ENCODE data around the gene HELZ. TPM values are rescaled to one million over a fixed set of nuclear protein-coding genes. Genes with fewer than 3 reads are reported as not detected.

HELZ gene
- total RNA-seq, 1 experiment from 2014 or later = 31.3 TPM

DNA sequence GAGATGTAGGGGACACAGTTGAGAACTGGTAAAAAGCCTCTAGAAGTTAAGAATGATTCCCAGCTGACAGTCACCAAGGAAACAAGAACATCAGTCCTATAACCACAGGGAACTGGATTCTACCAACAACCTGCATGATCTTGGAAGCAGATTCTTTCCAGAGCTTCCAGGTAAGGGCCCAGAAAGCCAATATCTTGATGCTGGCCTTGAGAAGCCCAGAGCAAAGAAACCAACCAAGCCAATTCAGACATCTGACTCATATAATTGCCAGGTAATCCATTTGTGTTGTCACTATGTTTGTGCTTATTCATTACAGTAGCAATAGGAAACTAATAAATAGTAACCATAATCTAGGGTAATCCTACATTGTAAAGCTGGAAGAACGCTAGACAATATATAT is 119.1 kb downstream of the HELZ start:
- no peaks in the 10 kb centered on the region for H3K79me2 ChIP-seq (ENCODE audit: low read length)
- TF ChIP-seq, protein P1, sequence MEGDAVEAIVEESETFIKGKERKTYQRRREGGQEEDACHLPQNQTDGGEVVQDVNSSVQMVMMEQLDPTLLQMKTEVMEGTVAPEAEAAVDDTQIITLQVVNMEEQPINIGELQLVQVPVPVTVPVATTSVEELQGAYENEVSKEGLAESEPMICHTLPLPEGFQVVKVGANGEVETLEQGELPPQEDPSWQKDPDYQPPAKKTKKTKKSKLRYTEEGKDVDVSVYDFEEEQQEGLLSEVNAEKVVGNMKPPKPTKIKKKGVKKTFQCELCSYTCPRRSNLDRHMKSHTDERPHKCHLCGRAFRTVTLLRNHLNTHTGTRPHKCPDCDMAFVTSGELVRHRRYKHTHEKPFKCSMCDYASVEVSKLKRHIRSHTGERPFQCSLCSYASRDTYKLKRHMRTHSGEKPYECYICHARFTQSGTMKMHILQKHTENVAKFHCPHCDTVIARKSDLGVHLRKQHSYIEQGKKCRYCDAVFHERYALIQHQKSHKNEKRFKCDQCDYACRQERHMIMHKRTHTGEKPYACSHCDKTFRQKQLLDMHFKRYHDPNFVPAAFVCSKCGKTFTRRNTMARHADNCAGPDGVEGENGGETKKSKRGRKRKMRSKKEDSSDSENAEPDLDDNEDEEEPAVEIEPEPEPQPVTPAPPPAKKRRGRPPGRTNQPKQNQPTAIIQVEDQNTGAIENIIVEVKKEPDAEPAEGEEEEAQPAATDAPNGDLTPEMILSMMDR (conservative IDR thresholded peaks at IDR 0.05; ENCODE audit: low read depth, low read length) = no peak
- no peaks in the 10 kb centered on the region for H3F3A ChIP-seq (ENCODE audit: low read length, unreplicated experiment)
- no peaks in the 10 kb centered on the region for H4K20me1 ChIP-seq (ENCODE audit: low read length)
- no peaks in the 10 kb centered on the region for H3K27me3 ChIP-seq (ENCODE audit: low read length)
- 0 out of 2 replicates have a peak, but pooled peaks cover 4% of the 10 kb centered on the region for H3K4me1 ChIP-seq (ENCODE audit: insufficient read depth, low read length)
- H3K9ac ChIP-seq (ENCODE audit: low read length) = no peak overlapping the region
- DNase-seq (peak; percentile 37), ATAC-seq (peak; percentile 37; the same call in 1 of the 2 replicates)
- intact Hi-C loops (cut with micrococcal nuclease) = no loop called here
- no peak overlapping the region for H2AFZ ChIP-seq (ENCODE audit: low read length)
- POLR2A ChIA-PET (ENCODE audit: unreplicated experiment) = no interaction called here
- no peak overlapping the region for H3K4me2 ChIP-seq (ENCODE audit: low read length)
- no peaks in the 10 kb centered on the region for H3K9me2 ChIP-seq (replicated peaks; ENCODE audit: low read length)
- H3K27ac ChIP-seq (ENCODE audit: low read length) = no peak overlapping the region
- H3K4me3 ChIP-seq (ENCODE audit: low read length) = no peak overlapping the region
- peaks cover 24% of the 10 kb centered on the region; the same call in 1 of the 2 replicates for H3K36me3 ChIP-seq (ENCODE audit: low read depth, low read length)
- no TSS peak for BruUV-seq (replicated peaks)
- no peaks in the 10 kb centered on the region for H3K9me3 ChIP-seq (ENCODE audit: low read length)
- CTCF ChIA-PET = interaction anchor here (0.7 kb wide), 1 partner anchor 497 kb away, joined by 6 read pairs; no protein-coding TSS in a partner anchor

- POLR2A ChIA-PET (ENCODE audit: unreplicated experiment) = no interaction called here
- H3K9me3 ChIP-seq (ENCODE audit: low read length) = no peaks in the 10 kb centered on the region
- no peak overlapping the region for H3K9ac ChIP-seq (ENCODE audit: low read length)
- H3K36me3 ChIP-seq (ENCODE audit: low read depth, low read length) = peaks cover 27% of the 10 kb centered on the region; the same call in 1 of the 2 replicates
- no peaks in the 10 kb centered on the region for H3K27me3 ChIP-seq (ENCODE audit: low read length)
- no peaks in the 10 kb centered on the region for H3K9me2 ChIP-seq (replicated peaks; ENCODE audit: low read length)
- H2AFZ ChIP-seq (ENCODE audit: low read length) = no peak overlapping the region
- no peak overlapping the region for H3K4me2 ChIP-seq (ENCODE audit: low read length)
- no peaks in the 10 kb centered on the region for H3K79me2 ChIP-seq (ENCODE audit: low read length)
- TF ChIP-seq, protein P1 (conservative IDR thresholded peaks at IDR 0.05; ENCODE audit: low read depth, low read length) = no peak
- TF ChIP-seq EZH2phosphoT487 (IDR thresholded peaks at IDR 0.05; ENCODE audit: borderline replicate concordance, low read length) = no peak
- no peak for TF ChIP-seq EZH2 (IDR thresholded peaks at IDR 0.05; ENCODE audit: low read length, unreplicated experiment)
- no peaks in the 10 kb centered on the region for H3F3A ChIP-seq (ENCODE audit: low read length, unreplicated experiment)
- intact Hi-C loops (cut with micrococcal nuclease) = no loop called here
- ATAC-seq = no peak
- H3K4me1 ChIP-seq (ENCODE audit: insufficient read depth, low read length) = 0 out of 2 replicates have a peak, but pooled peaks cover 4% of the 10 kb centered on the region
- BruUV-seq (replicated peaks) = no TSS peak
- CTCF ChIA-PET = no interaction called here
- no peak for DNase-seq
- H3K4me3 ChIP-seq (ENCODE audit: low read length) = no peak overlapping the region
- H3K27ac ChIP-seq (ENCODE audit: low read length) = no peak overlapping the region
- no peaks in the 10 kb centered on the region for H4K20me1 ChIP-seq (ENCODE audit: low read length)
Observed at GRCh38 chr17:67125417-67125816, 119.6 kb downstream of the HELZ start.

DNA sequence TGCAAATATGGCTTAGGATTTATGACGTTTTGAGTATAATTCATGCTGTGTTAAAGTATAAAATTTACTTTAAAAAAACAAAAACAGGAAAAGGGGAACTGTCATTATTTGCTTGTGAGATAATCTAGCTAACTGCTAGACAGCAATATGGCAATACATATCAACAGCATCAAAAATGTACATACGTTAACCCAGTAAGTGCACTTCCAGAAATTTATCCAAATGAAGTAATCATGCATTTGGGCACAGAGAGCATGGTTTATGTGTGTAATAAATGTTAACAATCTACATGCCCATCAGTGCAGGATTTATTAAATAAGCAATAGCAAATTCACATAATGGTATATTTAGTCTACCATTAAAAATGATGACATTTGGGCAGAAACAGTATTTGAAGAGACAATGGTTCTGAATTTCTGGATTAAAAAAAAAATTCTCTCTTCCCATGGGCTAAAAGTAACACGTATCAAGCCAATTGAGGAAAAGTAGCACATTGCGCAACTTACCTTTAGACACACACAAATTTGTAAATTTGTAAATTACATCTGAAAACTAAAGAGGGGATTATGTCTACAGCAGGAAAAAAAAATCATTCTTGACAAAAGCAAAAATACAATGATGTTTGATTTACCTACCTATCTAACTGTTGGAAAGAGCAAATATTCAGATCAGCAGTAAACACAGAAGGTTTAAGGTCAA is 120.4 kb downstream of the HELZ start:
- H4K20me1 ChIP-seq (ENCODE audit: low read length) = no peaks in the 10 kb centered on the region
- DNase-seq = no peak
- no peak for TF ChIP-seq EZH2phosphoT487 (IDR thresholded peaks at IDR 0.05; ENCODE audit: borderline replicate concordance, low read length)
- TF ChIP-seq EZH2 (IDR thresholded peaks at IDR 0.05; ENCODE audit: low read length, unreplicated experiment) = no peak
- TF ChIP-seq, protein P1 (conservative IDR thresholded peaks at IDR 0.05; ENCODE audit: low read depth, low read length) = no peak
- POLR2A ChIA-PET (ENCODE audit: unreplicated experiment) = no interaction called here
- no peaks in the 10 kb centered on the region for H3K9me3 ChIP-seq (ENCODE audit: low read length)
- H3F3A ChIP-seq (ENCODE audit: low read length, unreplicated experiment) = no peaks in the 10 kb centered on the region
- intact Hi-C loops (cut with micrococcal nuclease) = no loop called here
- CTCF ChIA-PET = no interaction called here
- no peak overlapping the region for H3K4me2 ChIP-seq (ENCODE audit: low read length)
- H3K9ac ChIP-seq (ENCODE audit: low read length) = no peak overlapping the region
- BruUV-seq (replicated peaks) = no TSS peak
- 0 out of 2 replicates have a peak, but pooled peaks cover 4% of the 10 kb centered on the region for H3K4me1 ChIP-seq (ENCODE audit: insufficient read depth, low read length)
- no peaks in the 10 kb centered on the region for H3K9me2 ChIP-seq (replicated peaks; ENCODE audit: low read length)
- H3K4me3 ChIP-seq (ENCODE audit: low read length) = no peak overlapping the region
- no peaks in the 10 kb centered on the region for H3K27me3 ChIP-seq (ENCODE audit: low read length)
- H3K36me3 ChIP-seq (ENCODE audit: low read depth, low read length) = peaks cover 31% of the 10 kb centered on the region; the same call in 1 of the 2 replicates
- no peak overlapping the region for H2AFZ ChIP-seq (ENCODE audit: low read length)
- ATAC-seq = no peak
- H3K79me2 ChIP-seq (ENCODE audit: low read length) = no peaks in the 10 kb centered on the region
- no peak overlapping the region for H3K27ac ChIP-seq (ENCODE audit: low read length)

Data from PC-3 (cell line).